CD4-positive, CD25-positive, alpha-beta regulatory T cell (primary cell): ENCODE results near the gene PRAMEF26. TPM values are rescaled to one million over a fixed set of nuclear protein-coding genes. Genes with fewer than 3 reads are reported as not detected.
"Not testable (repeated sequence)": the region's sequence is repeated elsewhere in the genome, so short reads cannot be mapped to it uniquely, and the experiment has no call there.

Experiments
- ATAC-seq, 2 donors: fragments of 150-1000 bp; cut with Tn5 transposase; one replicate each; pipeline ENCODE4 v1.10.0; 2021; ENCODE audit warnings: low read depth in 2 of 2, moderate number of reproducible peaks in 2 of 2, moderate library complexity in 1 of 2
- DNase-seq, 3 donors: peaks; one replicate each; pipeline versions ENCODE4 v3.0.0 to v3.0.0-alpha.2; 2012 to 2022; ENCODE audit warnings: mixed read lengths in 1 of 3
- H3K27ac ChIP-seq: one replicate; pipeline ENCODE4 v1.7.0; 2013; ENCODE audit warnings: mild to moderate bottlenecking, low read length; ENCODE audit not compliant: insufficient read depth, poor library complexity, severe bottlenecking
- H3K27me3 ChIP-seq: one replicate; pipeline ENCODE4 v1.7.0; 2013; ENCODE audit warnings: low read length; ENCODE audit not compliant: control insufficient read depth, insufficient read depth
- H3K36me3 ChIP-seq: one replicate; pipeline ENCODE4 v1.7.0; 2013; ENCODE audit warnings: mild to moderate bottlenecking, low read length, moderate library complexity; ENCODE audit not compliant: control insufficient read depth, insufficient read depth
- H3K4me1 ChIP-seq: 2 replicates; pipeline ENCODE4 v1.7.0; 2013; ENCODE audit warnings: mild to moderate bottlenecking, low read length; ENCODE audit not compliant: insufficient read depth, control insufficient read depth, poor library complexity, severe bottlenecking
- H3K4me3 ChIP-seq: one replicate; pipeline ENCODE4 v1.7.0; 2013; ENCODE audit warnings: low read depth, mild to moderate bottlenecking, low read length, moderate library complexity
- H3K9me3 ChIP-seq, 2 experiments: 1 replicate in 1 of 2; 2 replicates in 1 of 2; pipeline ENCODE4 v1.7.0; 2013; ENCODE audit warnings: low read length in 2 of 2, mild to moderate bottlenecking in 1 of 2, moderate library complexity in 1 of 2; ENCODE audit not compliant: control insufficient read depth in 2 of 2
- H3K27ac Mint-ChIP-seq, 3 donors: one replicate each; pipeline ENCODE4 v1.8.0; 2020 to 2022; ENCODE audit warnings: mild to moderate bottlenecking in 3 of 3, mixed read lengths in 3 of 3, moderate library complexity in 2 of 3
- H3K27me3 Mint-ChIP-seq: one replicate; pipeline ENCODE4 v1.8.0; 2022; ENCODE audit warnings: mild to moderate bottlenecking, mixed read lengths
- H3K36me3 Mint-ChIP-seq: one replicate; pipeline ENCODE4 v1.8.0; 2020; ENCODE audit warnings: mixed read lengths
- H3K4me1 Mint-ChIP-seq, 4 donors: one replicate each; pipeline ENCODE4 v1.8.0; 2020 to 2022; ENCODE audit warnings: mixed read lengths in 4 of 4, mild to moderate bottlenecking in 1 of 4
- H3K4me3 Mint-ChIP-seq, 4 donors: one replicate each; pipeline ENCODE4 v1.8.0; 2020 to 2022; ENCODE audit warnings: mild to moderate bottlenecking in 4 of 4, mixed read lengths in 4 of 4, moderate library complexity in 3 of 4
- H3K9me3 Mint-ChIP-seq, 7 donors: one replicate each; pipeline ENCODE4 v1.8.0; 2020 to 2022; ENCODE audit warnings: mixed read lengths in 7 of 7, mild to moderate bottlenecking in 3 of 7, moderate library complexity in 2 of 7
- polyA plus RNA-seq, 4 donors: library from polyadenylated mRNA; unstranded; fragments of 300-500 nt; fragmentation: Illumina TruSeq; gene quantifications; one replicate each; pipeline ENCODE4 v1.2.3, GENCODE V29; 2021
- total RNA-seq: library from RNA; stranded (reverse); gene quantifications from one replicate; pipeline ENCODE4 v1.2.3, GENCODE V29; 2022

The PRAMEF26 gene
- total RNA-seq: not detected
- not detected for polyA plus RNA-seq

DNA sequence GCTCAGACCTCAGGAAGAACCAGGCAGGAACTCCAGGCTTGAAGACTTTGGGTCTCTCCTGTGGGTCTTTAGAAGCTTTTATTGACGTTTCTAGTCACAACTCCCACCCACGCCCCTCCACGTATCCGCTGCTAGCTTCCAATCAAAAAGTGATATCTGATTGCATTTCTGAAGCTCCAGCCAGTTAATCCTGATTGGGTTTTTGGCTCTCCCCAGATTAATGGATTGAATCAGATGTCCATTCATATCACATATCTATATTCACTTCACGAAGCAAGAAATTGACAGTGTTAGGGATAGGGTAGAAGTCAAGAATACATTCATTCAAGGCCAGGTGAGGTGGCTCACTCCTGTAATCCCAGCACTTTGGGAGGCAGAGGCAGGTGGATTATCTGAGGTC, at the start of gene PRAMEF26:
Gene PRAMEF26 (minus strand): TSS at position 101 of the 400 bp plus-strand sequence. CDS start 2,914 bp downstream, outside the sequence.
- not testable (repeated sequence) for H3K27ac Mint-ChIP-seq

DNA sequence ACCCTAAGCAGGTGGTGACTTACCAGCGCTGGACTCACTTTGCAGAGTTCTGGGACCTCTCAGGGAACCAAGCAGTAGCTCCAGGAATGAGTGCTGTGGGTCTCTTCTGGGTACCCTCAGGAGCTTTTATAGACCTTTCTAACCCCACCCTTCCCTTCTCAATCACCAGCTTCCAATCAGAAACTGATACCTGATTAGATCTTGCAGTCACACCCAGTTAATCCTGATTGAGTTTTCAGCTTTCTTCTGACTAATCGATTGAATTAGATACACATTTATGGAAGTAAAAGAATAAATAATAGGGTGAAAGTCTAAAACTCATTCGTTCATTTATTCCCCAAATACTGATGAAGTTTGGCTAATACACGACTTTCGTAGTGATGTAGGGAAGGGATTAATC, 45.5 kb upstream of the PRAMEF26 start, which contains the start of gene PRAMEF13:
Gene PRAMEF13 (minus strand): TSS at position 101 of the 400 bp plus-strand sequence. CDS start 1,820 bp downstream, outside the sequence.
- H3K4me1 Mint-ChIP-seq, H3K4me1 ChIP-seq, ATAC-seq, H3K27me3 Mint-ChIP-seq, H3K9me3 Mint-ChIP-seq, H3K4me3 ChIP-seq, H3K27ac Mint-ChIP-seq, H3K36me3 ChIP-seq, H3K36me3 Mint-ChIP-seq, H3K4me3 Mint-ChIP-seq, H3K27ac ChIP-seq, H3K27me3 ChIP-seq, DNase-seq, H3K9me3 ChIP-seq: not testable (repeated sequence)

More for the DNA sequence above, at the start of gene PRAMEF26:
- H3K9me3 Mint-ChIP-seq, H3K4me3 Mint-ChIP-seq, H3K4me1 ChIP-seq, H3K27me3 ChIP-seq, ATAC-seq, H3K4me3 ChIP-seq, H3K36me3 Mint-ChIP-seq, H3K36me3 ChIP-seq, H3K4me1 Mint-ChIP-seq, H3K27ac ChIP-seq, DNase-seq, H3K27me3 Mint-ChIP-seq, H3K9me3 ChIP-seq: not testable (repeated sequence)

DNA sequence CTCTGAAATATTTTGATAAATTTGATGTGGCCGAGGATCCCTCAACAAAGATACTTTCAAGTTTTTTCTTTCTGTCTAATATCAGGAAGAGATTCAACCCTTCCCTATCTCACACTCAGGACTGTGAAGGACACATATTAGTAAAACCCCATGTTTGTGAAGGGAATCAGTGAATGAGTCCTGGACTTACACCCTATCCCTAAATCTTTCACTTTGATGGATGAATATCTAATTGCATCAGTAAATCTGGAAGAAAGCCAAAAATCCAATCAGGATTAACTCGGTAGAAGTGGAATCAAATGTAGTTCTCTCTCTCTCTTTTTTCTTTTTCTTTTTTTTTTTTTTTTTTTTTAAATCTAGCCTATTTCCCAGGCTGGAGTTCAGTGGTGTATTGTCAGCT, 15.7 kb upstream of the PRAMEF26 start, which contains the start of gene PRAMEF9:
Gene PRAMEF9 (plus strand): TSS at position 301 of the 400 bp plus-strand sequence. CDS start 3,433 bp downstream, outside the sequence.
- not testable (repeated sequence) for DNase-seq, H3K9me3 Mint-ChIP-seq, H3K4me1 Mint-ChIP-seq, H3K27ac ChIP-seq, H3K36me3 Mint-ChIP-seq, H3K9me3 ChIP-seq, H3K27me3 ChIP-seq, H3K4me3 Mint-ChIP-seq, H3K4me3 ChIP-seq, H3K27me3 Mint-ChIP-seq, ATAC-seq, H3K4me1 ChIP-seq, H3K27ac Mint-ChIP-seq, H3K36me3 ChIP-seq

DNA sequence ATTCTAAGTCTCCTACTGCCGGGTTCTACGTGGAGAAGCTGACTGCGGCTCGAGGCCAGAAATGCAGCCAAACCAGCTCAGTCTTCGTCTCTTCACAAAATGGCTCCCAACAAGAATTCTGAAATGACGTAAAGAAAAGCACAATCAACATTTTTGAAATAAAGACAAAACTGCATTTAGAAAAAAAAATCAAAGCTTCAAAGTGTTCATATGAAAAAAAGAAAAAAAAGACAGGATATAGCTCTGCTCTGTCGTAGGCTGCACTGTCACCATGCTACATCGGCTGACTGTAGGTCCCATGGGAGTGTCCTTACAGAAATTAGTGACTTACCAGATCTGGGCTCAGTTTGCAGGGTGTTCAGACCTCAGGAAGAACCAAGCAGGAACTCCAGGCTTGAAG, 9.7 kb upstream of the PRAMEF26 start, which contains the start of gene HNRNPCL4:
Gene HNRNPCL4 (minus strand): TSS at position 101 of the 400 bp plus-strand sequence. CDS start 164 bp downstream, outside the sequence.
- not testable (repeated sequence) for H3K27ac ChIP-seq, H3K27ac Mint-ChIP-seq, H3K4me1 Mint-ChIP-seq, H3K9me3 Mint-ChIP-seq, H3K4me3 Mint-ChIP-seq, H3K4me3 ChIP-seq, H3K27me3 Mint-ChIP-seq, H3K36me3 ChIP-seq, H3K27me3 ChIP-seq, DNase-seq, H3K4me1 ChIP-seq, H3K9me3 ChIP-seq, H3K36me3 Mint-ChIP-seq, ATAC-seq

DNA sequence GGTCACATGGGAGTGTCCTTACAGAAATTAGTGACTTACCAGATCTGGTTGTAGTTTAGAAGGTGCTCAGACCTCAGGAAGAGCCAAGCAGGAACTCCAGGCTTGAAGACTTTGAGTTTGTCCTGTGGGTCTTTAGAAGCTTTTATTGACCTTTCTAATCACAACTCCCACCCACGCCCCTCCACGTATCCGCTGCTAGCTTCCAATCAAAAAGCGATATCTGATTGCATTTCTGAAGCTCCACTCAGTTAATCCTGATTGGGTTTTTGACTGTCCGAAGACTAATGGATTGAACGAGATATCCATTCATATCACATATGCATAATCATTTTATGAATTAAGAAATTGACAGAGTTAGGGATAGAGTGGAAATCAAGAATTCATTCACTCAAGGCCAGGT, 39.1 kb downstream of the PRAMEF26 start, which contains the start of gene HNRNPCL2:
Gene HNRNPCL2 (minus strand): TSS at position 101 of the 400 bp plus-strand sequence. CDS start 454 bp downstream, outside the sequence.
- not testable (repeated sequence) for H3K27me3 ChIP-seq, H3K36me3 ChIP-seq

More for the DNA sequence above, 39.1 kb downstream of the PRAMEF26 start, which contains the start of gene HNRNPCL2:
- not testable (repeated sequence) for H3K4me1 ChIP-seq, ATAC-seq, H3K27ac ChIP-seq, DNase-seq, H3K27me3 Mint-ChIP-seq, H3K4me3 Mint-ChIP-seq, H3K9me3 ChIP-seq, H3K4me3 ChIP-seq, H3K36me3 Mint-ChIP-seq, H3K9me3 Mint-ChIP-seq, H3K27ac Mint-ChIP-seq, H3K4me1 Mint-ChIP-seq

Other genes starting within 250 kb of the PRAMEF26 start
- not detected for gene PRAMEF7, start 239.4 kb downstream of the PRAMEF26 start, total RNA-seq
- not detected for gene PRAMEF7, start 239.4 kb downstream of the PRAMEF26 start, polyA plus RNA-seq
- not detected for gene PRAMEF6, start 208.4 kb downstream of the PRAMEF26 start, total RNA-seq
- not detected for gene PRAMEF6, start 208.4 kb downstream of the PRAMEF26 start, polyA plus RNA-seq
- gene PRAMEF27, start 99.4 kb downstream of the PRAMEF26 start, total RNA-seq: not detected
- gene PRAMEF27, start 99.4 kb downstream of the PRAMEF26 start, polyA plus RNA-seq: not detected
- gene HNRNPCL3, start 95.2 kb downstream of the PRAMEF26 start, total RNA-seq: not detected
- not detected for gene HNRNPCL3, start 95.2 kb downstream of the PRAMEF26 start, polyA plus RNA-seq
- not detected for gene PRAMEF25, start 85.2 kb downstream of the PRAMEF26 start, total RNA-seq
- not detected for gene PRAMEF25, start 85.2 kb downstream of the PRAMEF26 start, polyA plus RNA-seq
- not detected for gene HNRNPCL2, start 39.2 kb downstream of the PRAMEF26 start, total RNA-seq
- gene HNRNPCL2, start 39.2 kb downstream of the PRAMEF26 start, polyA plus RNA-seq: not detected
- gene HNRNPCL4, start 9.6 kb upstream of the PRAMEF26 start, total RNA-seq: not detected
- not detected for gene HNRNPCL4, start 9.6 kb upstream of the PRAMEF26 start, polyA plus RNA-seq
- not detected for gene PRAMEF9, start 15.8 kb upstream of the PRAMEF26 start, total RNA-seq
- not detected for gene PRAMEF9, start 15.8 kb upstream of the PRAMEF26 start, polyA plus RNA-seq
- gene PRAMEF13, start 45.4 kb upstream of the PRAMEF26 start, total RNA-seq: not detected
- not detected for gene PRAMEF13, start 45.4 kb upstream of the PRAMEF26 start, polyA plus RNA-seq
- gene PRAMEF18, start 70.1 kb upstream of the PRAMEF26 start, total RNA-seq: not detected
- gene PRAMEF18, start 70.1 kb upstream of the PRAMEF26 start, polyA plus RNA-seq: not detected
- gene PRAMEF5, start 98.2 kb upstream of the PRAMEF26 start, total RNA-seq: not detected
- not detected for gene PRAMEF5, start 98.2 kb upstream of the PRAMEF26 start, polyA plus RNA-seq
- gene PRAMEF8, start 129.1 kb upstream of the PRAMEF26 start, total RNA-seq: not detected
- gene PRAMEF8, start 129.1 kb upstream of the PRAMEF26 start, polyA plus RNA-seq: not detected
- not detected for gene PRAMEF33, start 147.5 kb upstream of the PRAMEF26 start, total RNA-seq
- not detected for gene PRAMEF33, start 147.5 kb upstream of the PRAMEF26 start, polyA plus RNA-seq
- not detected for gene PRAMEF15, start 159.6 kb upstream of the PRAMEF26 start, total RNA-seq
- not detected for gene PRAMEF15, start 159.6 kb upstream of the PRAMEF26 start, polyA plus RNA-seq
- gene PRAMEF14, start 191.1 kb upstream of the PRAMEF26 start, total RNA-seq: not detected
- gene PRAMEF14, start 191.1 kb upstream of the PRAMEF26 start, polyA plus RNA-seq: not detected
- gene PRAMEF19, start 215.9 kb upstream of the PRAMEF26 start, total RNA-seq: not detected
- not detected for gene PRAMEF19, start 215.9 kb upstream of the PRAMEF26 start, polyA plus RNA-seq
- gene PRAMEF17, start 233.6 kb upstream of the PRAMEF26 start, total RNA-seq: not detected
- not detected for gene PRAMEF17, start 233.6 kb upstream of the PRAMEF26 start, polyA plus RNA-seq